WTC11 (cell line): ENCODE measurements around the gene ACSL5.

Source experiments
- NFYB ChIP-seq: sonication (generic); formaldehyde crosslinking; conservative IDR thresholded peaks from 2 replicates; pipeline ENCODE4 v1.8.0; 2022; ENCODE audit warnings: low read depth, missing genetic modification reagents
- NR3C1 ChIP-seq: sonication (generic); formaldehyde crosslinking; conservative IDR thresholded peaks from 2 replicates; pipeline ENCODE4 v1.8.1; 2023; ENCODE audit warnings: low read depth, mild to moderate bottlenecking, missing genetic modification reagents
- TCF7 ChIP-seq: sonication (generic); formaldehyde crosslinking; IDR thresholded peaks from 2 replicates; pipeline ENCODE4 v1.8.0; 2022; ENCODE audit warnings: mild to moderate bottlenecking, low read depth, missing genetic modification reagents, moderate library complexity
- TEAD4 ChIP-seq: sonication (generic); formaldehyde crosslinking; IDR thresholded peaks from 2 replicates; pipeline ENCODE4 v1.8.0; 2022; ENCODE audit warnings: mild to moderate bottlenecking, missing genetic modification reagents
- TF ChIP-seq, protein P1 (sequence below): sonication (generic); formaldehyde crosslinking; IDR thresholded peaks from 2 replicates; pipeline ENCODE4 v1.8.1; 2023; ENCODE audit warnings: mild to moderate bottlenecking, missing genetic modification reagents

DNA sequence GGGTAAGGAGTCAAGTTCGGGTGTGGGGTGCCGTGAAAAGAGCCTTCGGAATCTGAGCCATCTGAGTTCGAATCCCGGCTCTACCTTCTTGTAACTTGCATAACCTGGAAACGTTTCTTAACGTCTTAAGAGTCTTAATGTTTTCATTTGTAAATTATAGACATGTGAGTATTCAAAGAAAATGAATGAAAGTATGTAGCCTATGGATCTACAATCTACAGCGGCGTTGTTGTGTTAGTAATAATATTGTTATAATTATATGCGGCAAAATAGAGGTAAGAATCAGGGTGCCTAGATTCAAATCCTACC, 73.7 kb downstream of the ACSL5 start:
- TF ChIP-seq NR3C1 (CRISPR knock-in tag) (no peak), TCF7 (CRISPR knock-in tag) (no peak), NFYB (CRISPR knock-in tag) (no peak), TEAD4 (CRISPR knock-in tag) (no peak)
- TF ChIP-seq, protein P1, sequence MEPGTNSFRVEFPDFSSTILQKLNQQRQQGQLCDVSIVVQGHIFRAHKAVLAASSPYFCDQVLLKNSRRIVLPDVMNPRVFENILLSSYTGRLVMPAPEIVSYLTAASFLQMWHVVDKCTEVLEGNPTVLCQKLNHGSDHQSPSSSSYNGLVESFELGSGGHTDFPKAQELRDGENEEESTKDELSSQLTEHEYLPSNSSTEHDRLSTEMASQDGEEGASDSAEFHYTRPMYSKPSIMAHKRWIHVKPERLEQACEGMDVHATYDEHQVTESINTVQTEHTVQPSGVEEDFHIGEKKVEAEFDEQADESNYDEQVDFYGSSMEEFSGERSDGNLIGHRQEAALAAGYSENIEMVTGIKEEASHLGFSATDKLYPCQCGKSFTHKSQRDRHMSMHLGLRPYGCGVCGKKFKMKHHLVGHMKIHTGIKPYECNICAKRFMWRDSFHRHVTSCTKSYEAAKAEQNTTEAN (CRISPR knock-in tag), result no peak
